IgD-negative memory B cell (primary cell): ENCODE data around the gene ATP6V0C. TPM values are rescaled to one million over a fixed set of nuclear protein-coding genes. Genes with fewer than 3 reads are reported as not detected.
A peak's percentile ranks its signal among the peaks of the same experiment; 100 is the strongest.

Experiments used
- H3K27ac Mint-ChIP-seq, 3 donors: one replicate each; pipeline ENCODE4 v1.8.0; 2020 to 2022; ENCODE audit warnings: mild to moderate bottlenecking in 3 of 3, mixed read lengths in 3 of 3, moderate library complexity in 1 of 3
- H3K27me3 Mint-ChIP-seq: one replicate; pipeline ENCODE4 v1.8.0; 2021; ENCODE audit warnings: mixed read lengths
- H3K36me3 Mint-ChIP-seq: one replicate; pipeline ENCODE4 v1.8.0; 2020; ENCODE audit warnings: mild to moderate bottlenecking, mixed read lengths
- H3K4me1 Mint-ChIP-seq, 3 donors: one replicate each; pipeline ENCODE4 v1.8.0; 2020 to 2022; ENCODE audit warnings: mixed read lengths in 3 of 3, mild to moderate bottlenecking in 1 of 3
- H3K4me3 Mint-ChIP-seq, 4 donors: one replicate each; pipeline ENCODE4 v1.8.0; 2020 to 2022; ENCODE audit warnings: mild to moderate bottlenecking in 4 of 4, mixed read lengths in 4 of 4, moderate library complexity in 3 of 4
- H3K9me3 Mint-ChIP-seq, 3 donors: one replicate each; pipeline ENCODE4 v1.8.0; 2020 to 2021; ENCODE audit warnings: mixed read lengths in 3 of 3, mild to moderate bottlenecking in 1 of 3
- polyA plus RNA-seq: library from polyadenylated mRNA; unstranded; fragments of 300-500 nt; fragmentation: Illumina TruSeq; gene quantifications from one replicate; pipeline ENCODE4 v1.2.3, GENCODE V29; 2021

The ATP6V0C gene
- polyA plus RNA-seq, 1 donor from 2014 or later, result 105 TPM

DNA sequence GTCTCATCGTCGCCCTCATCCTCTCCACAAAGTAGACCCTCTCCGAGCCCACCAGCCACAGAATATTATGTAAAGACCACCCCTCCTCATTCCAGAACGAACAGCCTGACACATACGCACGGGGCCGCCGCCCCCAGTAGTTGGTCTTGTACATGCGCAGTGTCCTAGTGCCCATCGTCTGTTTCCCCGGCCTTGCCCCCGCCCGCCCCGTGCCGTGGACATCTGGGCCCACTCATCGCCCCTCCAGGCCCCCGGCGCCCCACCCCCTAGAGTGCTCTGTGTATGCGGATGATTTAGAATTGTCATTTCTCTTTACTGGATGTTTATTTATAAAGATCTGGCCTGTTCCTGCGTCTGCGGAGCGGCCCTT, 5.9 kb downstream of the ATP6V0C start:
- H3K27me3 Mint-ChIP-seq, result peaks cover 2% of the 10 kb centered on the region
- H3K27ac Mint-ChIP-seq, result peak overlapping the region; percentile 96 to 99 (median 99)
- H3K4me1 Mint-ChIP-seq, result peaks cover 40 to 58% (median 44%) of the 10 kb centered on the region in 3 donors
- H3K4me3 Mint-ChIP-seq, result peak overlapping the region; percentile 66 to 93 (median 93)
- no peaks in the 10 kb centered on the region for H3K9me3 Mint-ChIP-seq
- H3K36me3 Mint-ChIP-seq, result peaks cover 5% of the 10 kb centered on the region

DNA sequence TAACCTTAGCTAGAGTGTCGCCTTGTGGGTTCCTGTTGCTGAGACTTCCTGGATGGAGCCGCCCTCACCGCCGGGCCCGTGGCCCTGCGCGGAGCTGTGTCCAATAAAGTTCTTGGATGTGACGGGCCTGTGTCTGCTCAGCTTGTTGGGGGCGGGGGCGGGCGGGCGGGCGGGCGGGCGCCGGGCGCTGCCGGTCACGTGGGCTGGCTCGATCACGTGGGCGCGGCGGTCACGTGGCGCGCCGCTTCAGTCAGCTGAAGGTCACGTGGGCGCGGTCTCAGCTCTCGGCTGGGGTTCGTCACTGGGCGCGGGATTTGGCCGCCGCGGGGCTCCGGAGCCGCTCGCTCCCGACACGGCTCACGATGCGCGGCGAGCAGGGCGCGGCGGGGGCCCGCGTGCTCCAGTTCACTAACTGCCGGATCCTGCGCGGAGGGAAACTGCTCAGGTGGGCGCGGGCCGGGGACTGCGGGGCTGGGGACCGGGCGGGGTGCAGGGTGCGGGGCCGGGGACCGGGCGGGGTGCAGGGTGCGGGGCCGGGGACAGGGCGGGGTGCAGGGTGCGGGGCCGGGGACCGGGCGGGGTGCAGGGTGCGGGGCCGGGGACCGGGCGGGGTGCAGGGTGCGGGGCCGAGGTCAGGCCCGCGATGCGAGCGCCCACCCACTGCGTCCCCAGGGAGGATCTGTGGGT, 6.5 kb downstream of the ATP6V0C start, which contains the start of gene AMDHD2:
TSS of gene AMDHD2 (plus strand) at position 275 of the 687 bp plus-strand sequence. CDS start at position 363, 88 bp downstream.
- Mint-ChIP-seq H3K4me1 (peaks cover 37 to 54% (median 41%) of the 10 kb centered on the region in 3 donors), H3K27me3 (peaks cover 2% of the 10 kb centered on the region), H3K27ac (peak within 1 kb of the TSS; percentile 99), H3K4me3 (peak within 1 kb of the TSS; percentile 92 to 98 (median 95)), H3K36me3 (peaks cover 3% of the 10 kb centered on the region), H3K9me3 (no peaks in the 10 kb centered on the region)

DNA sequence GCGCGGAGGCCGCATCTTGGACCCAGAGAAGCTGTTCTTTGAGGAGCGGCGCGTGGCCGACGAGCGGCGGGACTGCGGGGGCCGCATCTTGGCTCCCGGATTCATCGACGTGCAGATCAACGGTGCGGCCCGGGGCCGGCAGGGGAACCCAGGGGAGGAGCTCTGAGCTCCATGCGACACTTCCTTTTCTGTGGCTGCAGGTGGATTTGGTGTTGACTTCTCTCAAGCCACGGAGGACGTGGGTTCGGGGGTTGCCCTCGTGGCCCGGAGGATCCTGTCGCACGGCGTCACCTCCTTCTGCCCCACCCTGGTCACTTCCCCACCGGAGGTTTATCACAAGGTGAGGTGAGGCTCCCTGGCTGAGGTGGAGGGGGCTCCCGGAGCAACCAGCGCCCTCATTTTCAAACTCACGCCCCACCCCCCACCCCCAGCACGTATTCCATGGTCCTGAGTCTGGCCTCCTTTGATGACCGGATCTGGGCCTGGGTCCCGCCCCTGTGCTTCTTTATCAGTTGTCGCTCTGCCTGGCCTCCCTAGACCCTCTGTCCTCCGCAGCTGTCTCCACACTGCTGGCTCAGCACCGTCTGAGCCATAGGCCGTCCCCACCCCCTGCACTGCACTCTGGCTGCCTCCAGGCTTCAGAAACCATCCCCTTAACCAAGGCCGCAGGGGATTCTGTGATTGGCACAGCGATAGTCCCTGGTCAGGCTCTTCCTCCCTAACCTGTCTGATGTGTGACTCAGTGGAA, 7.2 kb downstream of the ATP6V0C start:
- Mint-ChIP-seq H3K9me3 (no peaks in the 10 kb centered on the region), H3K27ac (peak overlapping the region; percentile 99), H3K27me3 (peaks cover 2% of the 10 kb centered on the region), H3K4me1 (peaks cover 30 to 47% (median 34%) of the 10 kb centered on the region in 3 donors), H3K36me3 (peaks cover 3% of the 10 kb centered on the region), H3K4me3 (peak overlapping the region; percentile 92 to 98 (median 95))

DNA sequence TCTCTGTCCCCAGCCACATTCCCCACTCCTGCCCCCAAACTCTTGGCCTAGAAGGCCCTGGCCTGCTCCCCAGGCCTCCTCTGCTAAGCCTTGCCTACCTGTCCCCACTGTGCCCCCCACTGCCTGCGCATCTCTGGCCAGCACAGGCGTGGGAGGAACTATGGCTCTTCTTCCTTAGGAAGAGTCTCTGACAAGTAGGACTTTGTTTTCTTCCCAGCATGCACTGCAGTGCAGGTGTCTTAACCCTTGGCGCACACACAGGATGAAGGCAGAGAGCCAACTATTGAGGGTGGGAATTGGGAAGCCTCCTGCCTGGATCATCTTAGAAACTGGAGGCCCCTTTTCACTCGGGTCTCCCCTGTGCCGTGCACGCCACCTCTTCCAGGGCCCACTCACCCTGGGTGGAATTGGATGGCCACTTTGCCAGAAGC, 10.1 kb downstream of the ATP6V0C start:
- Mint-ChIP-seq H3K27ac (peak overlapping the region; percentile 23 to 99 (median 90)), H3K27me3 (no peaks in the 10 kb centered on the region), H3K36me3 (no peaks in the 10 kb centered on the region), H3K9me3 (no peaks in the 10 kb centered on the region), H3K4me3 (peak overlapping the region in 3 of 4 donors; percentile 68 to 86 (median 76)), H3K4me1 (peaks cover 12 to 25% (median 12%) of the 10 kb centered on the region in 3 donors)

DNA sequence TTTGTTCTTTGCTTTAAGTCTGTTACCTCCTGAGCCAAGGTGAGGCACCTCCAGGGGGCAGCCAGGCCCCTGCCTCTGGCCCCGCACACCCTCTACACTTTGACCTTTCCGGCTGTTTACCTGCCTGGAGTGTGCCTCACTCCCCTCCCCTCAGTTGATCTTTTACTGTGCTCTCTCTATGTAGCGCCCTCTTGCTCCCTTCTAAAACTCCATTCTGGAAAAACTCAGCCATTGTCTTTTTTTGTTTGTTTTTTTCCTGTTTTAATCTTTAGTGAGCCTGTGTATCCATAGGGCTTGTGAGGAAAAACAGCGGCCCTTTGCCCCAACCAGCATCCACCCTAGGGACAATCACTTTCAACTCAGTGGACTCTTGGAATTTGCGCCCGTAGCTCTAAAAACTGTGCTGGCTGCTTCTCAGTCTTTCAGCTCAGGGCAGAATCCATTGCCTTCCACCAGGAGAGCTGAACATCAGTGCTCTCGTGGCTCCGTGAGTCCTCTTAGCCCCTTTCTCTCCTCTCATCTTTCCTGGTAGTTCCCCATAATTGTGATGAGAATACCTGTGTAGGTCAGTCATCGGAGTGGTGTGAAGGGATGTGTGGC, 10.7 kb downstream of the ATP6V0C start:
- Mint-ChIP-seq H3K36me3 (no peaks in the 10 kb centered on the region), H3K4me3 (peak overlapping the region in 1 of 4 donors; percentile 86), H3K27ac (peak overlapping the region; percentile 23 to 99 (median 90))

DNA sequence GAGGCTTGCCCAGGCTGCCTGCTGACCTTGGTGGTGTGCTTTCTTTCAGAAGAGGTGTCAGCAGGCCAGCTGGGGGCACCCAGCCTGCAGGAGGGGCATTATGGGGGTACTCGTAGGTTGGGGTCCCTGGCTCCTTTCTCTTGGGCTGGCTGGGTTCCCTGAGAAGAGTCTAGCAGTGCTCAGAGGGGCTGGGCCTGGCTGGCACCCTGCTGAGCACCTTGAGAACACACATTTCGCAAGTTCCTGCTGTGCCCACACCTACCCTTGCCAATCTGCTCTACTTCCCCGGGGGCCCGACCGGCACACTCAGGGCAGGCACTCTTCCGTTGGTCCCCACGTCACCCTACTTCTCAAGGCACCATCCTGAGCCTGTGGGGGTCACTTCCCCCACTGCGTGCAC, 12.4 kb downstream of the ATP6V0C start:
- Mint-ChIP-seq H3K9me3 (no peaks in the 10 kb centered on the region), H3K4me1 (peaks cover 7 to 11% (median 9%) of the 10 kb centered on the region in 3 donors), H3K27me3 (no peaks in the 10 kb centered on the region), H3K27ac (peak overlapping the region in 1 of 3 donors; percentile 99), H3K4me3 (peak overlapping the region in 1 of 4 donors; percentile 60), H3K36me3 (peaks cover 1% of the 10 kb centered on the region)

More for the DNA sequence above, 10.7 kb downstream of the ATP6V0C start:
- Mint-ChIP-seq H3K27me3 (no peaks in the 10 kb centered on the region), H3K4me1 (peaks cover 8 to 22% (median 12%) of the 10 kb centered on the region in 3 donors), H3K9me3 (no peaks in the 10 kb centered on the region)

DNA sequence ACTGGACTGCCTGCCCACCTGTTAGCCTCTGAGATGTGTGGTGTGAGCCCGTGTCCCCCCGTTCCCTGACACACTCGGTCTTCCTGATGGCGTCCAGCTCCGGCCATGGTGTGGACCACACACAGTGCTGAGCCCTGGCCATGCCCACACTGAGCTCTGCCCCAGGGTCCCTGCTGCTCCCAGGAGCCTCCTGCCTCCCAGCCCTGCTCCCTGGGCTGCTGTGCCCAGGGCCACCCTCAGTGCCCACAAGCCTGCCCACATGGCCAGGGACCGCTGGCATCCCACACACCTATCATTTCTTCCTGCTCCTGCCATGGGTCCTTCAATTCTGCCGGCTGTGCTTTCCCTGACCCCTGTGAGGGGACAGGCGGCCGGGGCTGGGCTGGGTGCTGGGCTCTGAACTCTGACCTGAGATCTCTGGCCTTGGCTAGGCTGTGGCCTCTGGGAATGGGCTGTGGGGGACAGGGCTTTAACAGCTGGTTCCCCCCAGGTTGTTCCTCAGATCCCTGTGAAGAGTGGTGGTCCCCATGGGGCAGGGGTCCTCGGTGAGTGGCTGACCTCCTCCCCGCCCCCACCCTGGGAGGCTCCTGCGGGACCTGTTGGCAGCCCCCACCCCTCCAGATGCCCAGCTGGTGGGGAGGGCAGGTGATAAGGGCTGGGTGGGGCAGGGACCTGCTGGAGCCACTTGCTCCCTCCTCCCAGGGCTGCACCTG, 13.5 kb downstream of the ATP6V0C start:
- peak overlapping the region in 2 of 3 donors; percentile 74 to 99 for H3K27ac Mint-ChIP-seq
- no peaks in the 10 kb centered on the region for H3K9me3 Mint-ChIP-seq
- peaks cover 5 to 13% (median 6%) of the 10 kb centered on the region in 3 donors for H3K4me1 Mint-ChIP-seq
- peaks cover 1% of the 10 kb centered on the region for H3K36me3 Mint-ChIP-seq
- no peaks in the 10 kb centered on the region for H3K27me3 Mint-ChIP-seq
- H3K4me3 Mint-ChIP-seq, result no peak overlapping the region

DNA sequence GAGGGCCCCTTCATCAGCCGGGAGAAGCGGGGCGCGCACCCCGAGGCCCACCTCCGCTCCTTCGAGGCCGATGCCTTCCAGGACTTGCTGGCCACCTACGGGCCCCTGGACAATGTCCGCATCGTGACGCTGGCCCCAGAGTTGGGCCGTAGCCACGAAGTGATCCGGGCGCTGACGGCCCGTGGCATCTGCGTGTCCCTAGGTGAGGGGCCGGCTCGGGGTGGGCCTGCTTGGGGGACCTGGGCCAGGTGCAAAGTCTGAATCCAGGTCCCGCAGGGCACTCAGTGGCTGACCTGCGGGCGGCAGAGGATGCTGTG, 14.0 kb downstream of the ATP6V0C start:
- H3K36me3 Mint-ChIP-seq, result peaks cover 1% of the 10 kb centered on the region
- H3K27me3 Mint-ChIP-seq, result no peaks in the 10 kb centered on the region
- H3K4me1 Mint-ChIP-seq, result peaks cover 5 to 14% (median 6%) of the 10 kb centered on the region in 3 donors
- H3K9me3 Mint-ChIP-seq, result no peaks in the 10 kb centered on the region
- peak overlapping the region in 1 of 3 donors; percentile 99 for H3K27ac Mint-ChIP-seq
- H3K4me3 Mint-ChIP-seq, result no peak overlapping the region

DNA sequence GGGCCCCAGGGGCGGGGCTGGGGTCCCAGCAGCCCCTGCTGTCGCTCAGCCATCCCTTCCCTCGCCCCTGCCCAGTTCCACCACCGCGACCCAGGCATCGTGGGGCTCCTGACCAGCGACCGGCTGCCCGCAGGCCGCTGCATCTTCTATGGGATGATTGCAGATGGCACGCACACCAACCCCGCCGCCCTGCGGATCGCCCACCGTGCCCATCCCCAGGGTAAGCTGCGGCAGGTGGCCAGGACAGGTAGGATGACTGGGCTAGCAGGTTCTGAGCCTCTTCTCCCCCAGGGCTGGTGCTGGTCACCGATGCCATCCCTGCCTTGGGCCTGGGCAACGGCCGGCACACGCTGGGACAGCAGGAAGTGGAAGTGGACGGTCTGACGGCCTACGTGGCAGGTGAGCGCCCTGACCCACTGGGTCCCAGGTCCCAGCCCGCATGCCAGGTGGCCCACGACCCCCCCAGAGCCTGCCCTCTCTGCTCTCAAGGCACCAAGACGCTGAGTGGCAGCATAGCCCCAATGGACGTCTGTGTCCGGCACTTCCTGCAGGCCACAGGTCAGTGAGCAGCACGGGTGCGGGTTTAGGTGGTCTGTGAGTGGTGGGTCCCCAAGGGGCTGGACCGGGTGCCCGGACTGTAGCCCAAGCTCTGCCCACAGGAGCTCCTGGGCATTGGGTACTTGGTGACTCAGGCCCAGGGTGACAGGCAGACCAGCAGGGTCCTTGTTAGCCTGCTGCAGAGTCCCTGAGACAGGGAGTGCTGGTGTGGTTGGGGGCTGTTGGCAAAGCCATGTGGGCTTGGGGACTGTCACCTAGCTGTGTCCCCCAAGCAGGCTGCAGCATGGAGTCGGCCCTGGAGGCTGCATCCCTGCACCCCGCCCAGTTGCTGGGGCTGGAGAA, 14.7 kb downstream of the ATP6V0C start:
- no peaks in the 10 kb centered on the region for H3K27me3 Mint-ChIP-seq

DNA sequence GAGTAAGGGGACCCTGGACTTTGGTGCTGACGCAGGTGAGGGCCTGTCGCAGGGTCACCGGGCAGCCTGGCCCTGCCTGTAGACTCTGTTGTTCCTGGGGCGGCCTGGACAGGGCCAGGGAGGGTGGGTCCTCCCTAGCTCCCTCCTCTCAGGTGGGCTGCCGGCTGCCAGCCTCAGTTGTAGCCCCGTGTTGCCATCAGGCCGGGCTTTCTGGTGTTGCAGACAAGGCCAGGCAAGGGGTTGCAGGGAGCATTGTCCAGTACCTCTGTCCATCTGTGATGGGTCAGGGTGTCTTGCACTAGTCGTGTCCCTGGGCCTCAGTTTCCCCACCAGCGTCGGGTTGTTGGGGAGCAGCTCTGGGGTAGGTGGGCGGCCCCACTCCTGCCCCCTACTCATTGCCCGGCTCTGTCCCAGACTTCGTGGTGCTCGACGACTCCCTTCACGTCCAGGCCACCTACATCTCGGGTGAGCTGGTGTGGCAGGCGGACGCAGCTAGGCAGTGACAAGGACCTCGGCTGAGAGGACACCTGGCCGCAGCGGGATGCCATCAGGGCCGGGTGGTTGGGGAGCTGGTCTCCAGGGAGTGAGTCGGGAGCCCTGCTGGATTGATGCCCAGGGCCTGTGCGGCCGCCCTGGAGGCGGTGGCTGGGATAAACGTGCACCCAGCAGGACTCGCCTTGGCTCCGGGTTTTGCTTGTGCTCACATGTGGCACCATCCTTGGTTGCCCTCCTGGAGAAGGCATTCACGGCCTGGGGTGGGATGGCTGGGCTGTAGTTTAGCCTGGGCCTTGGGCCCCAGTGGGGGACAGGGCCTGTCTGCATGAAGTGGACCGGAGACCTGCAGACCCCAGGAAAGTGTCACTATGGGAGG, 15.5 kb downstream of the ATP6V0C start:
- H3K4me1 Mint-ChIP-seq, result peaks cover 5 to 17% (median 11%) of the 10 kb centered on the region in 3 donors
- H3K36me3 Mint-ChIP-seq, result peaks cover 1% of the 10 kb centered on the region
- no peaks in the 10 kb centered on the region for H3K27me3 Mint-ChIP-seq
- H3K9me3 Mint-ChIP-seq, result no peaks in the 10 kb centered on the region
- H3K4me3 Mint-ChIP-seq, result peak overlapping the region in 2 of 4 donors; percentile 39 to 66
- peak overlapping the region in 1 of 3 donors; percentile 99 for H3K27ac Mint-ChIP-seq

More for the DNA sequence above, 14.7 kb downstream of the ATP6V0C start:
- Mint-ChIP-seq H3K36me3 (peaks cover 1% of the 10 kb centered on the region), H3K4me1 (peaks cover 6 to 14% (median 7%) of the 10 kb centered on the region in 3 donors), H3K27ac (peak overlapping the region in 1 of 3 donors; percentile 99), H3K4me3 (peak overlapping the region in 1 of 4 donors; percentile 23), H3K9me3 (no peaks in the 10 kb centered on the region)

DNA sequence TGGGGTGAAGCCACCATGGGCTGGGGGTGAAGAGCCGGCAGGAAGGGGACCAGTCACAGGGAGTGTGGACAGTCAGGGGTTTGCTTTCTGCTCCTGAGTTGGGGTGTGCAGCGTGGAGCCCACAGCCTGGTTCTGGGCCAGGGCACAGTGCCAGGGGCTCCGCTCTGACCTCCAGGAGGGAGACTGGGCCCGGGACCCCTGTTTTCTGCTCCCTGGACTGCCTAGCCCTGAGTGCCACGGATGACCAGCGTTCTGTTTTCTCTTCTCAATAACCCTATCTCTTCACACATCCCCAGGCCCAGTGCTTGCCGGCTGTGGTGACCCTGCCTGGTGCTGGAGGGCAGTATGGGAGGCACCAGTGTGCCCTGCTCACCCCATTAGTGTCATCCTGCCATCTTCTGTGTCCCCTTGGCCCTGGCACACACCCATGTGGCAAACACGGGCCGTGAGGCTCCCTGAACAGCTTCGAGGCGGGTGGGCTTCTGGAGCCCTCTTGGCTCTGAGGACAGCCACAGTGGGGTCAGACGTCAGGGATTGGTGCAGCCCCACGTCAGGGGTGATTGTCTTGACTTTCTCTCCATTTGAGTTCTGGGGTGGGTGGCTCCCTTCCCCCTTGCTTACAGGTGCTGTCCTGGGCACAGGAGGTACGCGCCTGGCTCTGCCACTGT, 16.3 kb downstream of the ATP6V0C start:
- Mint-ChIP-seq H3K4me3 (peak overlapping the region in 1 of 4 donors; percentile 66), H3K9me3 (no peaks in the 10 kb centered on the region), H3K4me1 (peaks cover 2 to 14% (median 7%) of the 10 kb centered on the region in 3 donors), H3K36me3 (peaks cover 1% of the 10 kb centered on the region), H3K27me3 (no peaks in the 10 kb centered on the region), H3K27ac (peak overlapping the region; percentile 27 to 99 (median 53))

DNA sequence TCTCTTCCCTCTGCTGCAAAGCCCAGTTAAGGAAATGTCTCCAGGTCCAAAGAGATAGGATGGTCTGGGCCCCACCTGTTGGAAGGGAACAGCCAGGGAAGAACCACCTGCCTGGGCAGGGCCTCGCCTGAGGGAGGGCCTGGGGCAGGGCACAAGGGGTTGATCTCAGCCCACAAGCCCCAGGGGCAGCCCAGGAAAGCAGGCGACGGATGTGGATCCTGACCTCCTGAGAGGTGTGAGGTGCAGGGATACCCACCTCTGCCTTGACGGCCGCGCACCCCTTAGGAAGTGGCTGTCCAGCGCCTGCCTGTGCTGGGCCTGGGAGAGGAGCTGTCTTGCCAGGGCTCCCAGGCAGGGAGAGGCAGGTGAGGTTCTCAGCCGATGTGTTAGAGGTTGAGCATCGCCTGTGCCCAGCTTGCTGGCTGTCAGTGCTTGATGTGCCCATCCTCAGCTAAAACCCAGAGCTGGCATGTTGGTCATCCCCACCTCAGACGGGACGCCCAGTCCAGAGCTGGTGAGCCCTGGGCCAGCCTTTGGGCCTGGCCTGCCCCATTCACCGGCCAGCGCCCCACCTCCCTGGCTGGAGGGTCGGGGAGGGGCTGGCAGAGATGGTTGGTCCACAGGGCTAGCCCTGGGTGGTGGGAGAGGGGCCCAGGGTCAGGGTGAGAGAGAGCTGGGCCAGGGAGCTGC, 17.0 kb downstream of the ATP6V0C start:
- H3K4me3 Mint-ChIP-seq, result peak overlapping the region in 3 of 4 donors; percentile 94 to 98 (median 95)

More for the DNA sequence above, 17.0 kb downstream of the ATP6V0C start:
- Mint-ChIP-seq H3K36me3 (peaks cover 1% of the 10 kb centered on the region), H3K4me1 (peaks cover 2 to 14% (median 7%) of the 10 kb centered on the region in 3 donors), H3K27ac (peak overlapping the region; percentile 99 to 100 (median 99)), H3K27me3 (no peaks in the 10 kb centered on the region), H3K9me3 (no peaks in the 10 kb centered on the region)
